Measurements from ENCODE around the gene ZNF341.
A peak's percentile ranks its signal among the peaks of the same experiment; 100 is the strongest.
"Not testable (repeated sequence)": the region's sequence is repeated elsewhere in the genome, so short reads cannot be mapped to it uniquely, and the experiment has no call there.

The ZNF341 gene

GRCh38 chr20:33731693-33732165, at the start of gene ZNF341:
Gene ZNF341, plus strand, starts transcription at chr20:33731996. Its CDS starts 26 bp downstream, at chr20:33732022.
- peak; percentile 85 for DNase-seq

GRCh38 chr20:33684533-33685327, 47.1 kb upstream of the ZNF341 start:
- no peak for DNase-seq

GRCh38 chr20:33685328-33686099, 46.3 kb upstream of the ZNF341 start:
- DNase-seq, result peak; percentile 51

- DNase-seq, result peak; percentile 96
Measured at GRCh38 chr20:33686100-33686983, 45.5 kb upstream of the ZNF341 start, which contains the start of gene E2F1. Gene E2F1, minus strand, starts transcription at chr20:33686385. Its CDS starts 121 bp downstream, at chr20:33686264.

GRCh38 chr20:33686984-33687366, 44.8 kb upstream of the ZNF341 start:
- DNase-seq, result no peak

- DNase-seq, result peak; percentile 39
Measured at GRCh38 chr20:33687370-33687915, 44.4 kb upstream of the ZNF341 start.

GRCh38 chr20:33687993-33688937, 43.5 kb upstream of the ZNF341 start:
- DNase-seq, result no peak

GRCh38 chr20:33688938-33689424, 42.8 kb upstream of the ZNF341 start:
- DNase-seq, result no peak

- no peak for DNase-seq
Measured at GRCh38 chr20:33689493-33689892, 42.3 kb upstream of the ZNF341 start.

- DNase-seq, result peak; percentile 59
Measured at GRCh38 chr20:33689973-33690372, 41.8 kb upstream of the ZNF341 start.

GRCh38 chr20:33693289-33693688, 38.5 kb upstream of the ZNF341 start:
- no peak for DNase-seq

- no peak for DNase-seq
Measured at GRCh38 chr20:33693741-33694638, 37.8 kb upstream of the ZNF341 start.

- no peak for DNase-seq
Measured at GRCh38 chr20:33694639-33695012, 37.2 kb upstream of the ZNF341 start.

GRCh38 chr20:33696448-33696847, 35.3 kb upstream of the ZNF341 start:
- no peak for DNase-seq

GRCh38 chr20:33697129-33697528, 34.7 kb upstream of the ZNF341 start:
- DNase-seq, result peak; percentile 57

GRCh38 chr20:33698966-33699365, 32.8 kb upstream of the ZNF341 start:
- not testable (repeated sequence) for DNase-seq

GRCh38 chr20:33700696-33701441, 30.9 kb upstream of the ZNF341 start:
- not testable (repeated sequence) for DNase-seq

GRCh38 chr20:33701629-33702450, 30.0 kb upstream of the ZNF341 start:
- no peak for DNase-seq
